HFFc6 (cell line): ENCODE data around the gene SSTR3. TPM values are rescaled to one million over a fixed set of nuclear protein-coding genes. Genes with fewer than 3 reads are reported as not detected.

ENCODE experiments used
- DNase-seq: peaks from one replicate; pipeline ENCODE4 v3.0.0-alpha.2; 2018
- H3K27ac Mint-ChIP-seq: 2 replicates; pipeline ENCODE4 v1.8.0; 2020; ENCODE audit warnings: mild to moderate bottlenecking, mixed read lengths
- H3K27me3 Mint-ChIP-seq: 2 replicates; pipeline ENCODE4 v1.8.0; 2021; ENCODE audit warnings: mild to moderate bottlenecking, moderate library complexity, mixed read lengths; ENCODE audit not compliant: insufficient read depth
- H3K36me3 Mint-ChIP-seq: 2 replicates; pipeline ENCODE4 v1.8.0; 2021; ENCODE audit warnings: low read depth, mixed read lengths
- H3K4me1 Mint-ChIP-seq: 2 replicates; pipeline ENCODE4 v1.8.0; 2020; ENCODE audit warnings: low read depth, mixed read lengths
- H3K4me3 Mint-ChIP-seq: 2 replicates; pipeline ENCODE4 v1.8.0; 2020; ENCODE audit warnings: mild to moderate bottlenecking, moderate library complexity, mixed read lengths
- H3K9me3 Mint-ChIP-seq: 2 replicates; pipeline ENCODE4 v1.8.0; 2020; ENCODE audit warnings: mild to moderate bottlenecking, mixed read lengths
- total RNA-seq, 6 experiments: library from RNA; stranded (reverse); fragmentation: NEBNext Ultra II Directional; extraction: Animal tissue kit (Norgen Biotek cat#: 25700); gene quantifications; 2 replicates in 1 of 6; 3 replicates in 5 of 6; pipeline ENCODE4 v1.2.3, GENCODE V29; 2021
- TF ChIP-seq, protein P1 (sequence below): fragments of 200-600 bp; sonication (generic); IDR thresholded peaks from 2 replicates; pipeline ENCODE4 v1.5.0; 2021; ENCODE audit warnings: antibody characterized with exemption, mild to moderate bottlenecking

SSTR3 gene
- total RNA-seq, 6 experiments from 2014 or later, result not detected

DNA sequence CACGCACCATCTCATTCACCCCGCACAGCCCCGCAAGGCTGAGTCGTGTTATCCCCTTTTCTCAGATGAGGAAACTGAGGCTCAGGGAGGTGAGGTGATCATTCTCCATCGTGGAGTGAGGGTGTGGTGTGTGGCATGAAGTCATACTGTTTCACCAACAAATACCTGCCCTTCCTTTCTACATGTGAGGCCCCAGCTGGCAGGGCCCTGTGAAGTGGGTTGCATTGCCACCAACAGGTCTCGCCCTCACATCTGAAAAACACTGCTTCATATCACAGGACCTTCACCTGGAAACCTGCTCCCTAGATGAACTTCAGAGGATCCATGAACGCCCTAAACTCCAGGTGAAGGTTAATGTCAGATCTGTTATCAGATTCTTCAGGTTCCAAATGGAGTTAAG lies 4.3 kb downstream of the SSTR3 start:
- no peaks in the 10 kb centered on the region for H3K36me3 Mint-ChIP-seq
- H3K27me3 Mint-ChIP-seq, result peaks cover 23% of the 10 kb centered on the region
- no peaks in the 10 kb centered on the region for H3K9me3 Mint-ChIP-seq
- H3K4me3 Mint-ChIP-seq, result no peak overlapping the region
- H3K27ac Mint-ChIP-seq, result no peak overlapping the region
- TF ChIP-seq, protein P1, sequence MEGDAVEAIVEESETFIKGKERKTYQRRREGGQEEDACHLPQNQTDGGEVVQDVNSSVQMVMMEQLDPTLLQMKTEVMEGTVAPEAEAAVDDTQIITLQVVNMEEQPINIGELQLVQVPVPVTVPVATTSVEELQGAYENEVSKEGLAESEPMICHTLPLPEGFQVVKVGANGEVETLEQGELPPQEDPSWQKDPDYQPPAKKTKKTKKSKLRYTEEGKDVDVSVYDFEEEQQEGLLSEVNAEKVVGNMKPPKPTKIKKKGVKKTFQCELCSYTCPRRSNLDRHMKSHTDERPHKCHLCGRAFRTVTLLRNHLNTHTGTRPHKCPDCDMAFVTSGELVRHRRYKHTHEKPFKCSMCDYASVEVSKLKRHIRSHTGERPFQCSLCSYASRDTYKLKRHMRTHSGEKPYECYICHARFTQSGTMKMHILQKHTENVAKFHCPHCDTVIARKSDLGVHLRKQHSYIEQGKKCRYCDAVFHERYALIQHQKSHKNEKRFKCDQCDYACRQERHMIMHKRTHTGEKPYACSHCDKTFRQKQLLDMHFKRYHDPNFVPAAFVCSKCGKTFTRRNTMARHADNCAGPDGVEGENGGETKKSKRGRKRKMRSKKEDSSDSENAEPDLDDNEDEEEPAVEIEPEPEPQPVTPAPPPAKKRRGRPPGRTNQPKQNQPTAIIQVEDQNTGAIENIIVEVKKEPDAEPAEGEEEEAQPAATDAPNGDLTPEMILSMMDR, result no peak
- no peak for DNase-seq
- peaks cover 6% of the 10 kb centered on the region; the same call in 1 of the 2 replicates for H3K4me1 Mint-ChIP-seq

DNA sequence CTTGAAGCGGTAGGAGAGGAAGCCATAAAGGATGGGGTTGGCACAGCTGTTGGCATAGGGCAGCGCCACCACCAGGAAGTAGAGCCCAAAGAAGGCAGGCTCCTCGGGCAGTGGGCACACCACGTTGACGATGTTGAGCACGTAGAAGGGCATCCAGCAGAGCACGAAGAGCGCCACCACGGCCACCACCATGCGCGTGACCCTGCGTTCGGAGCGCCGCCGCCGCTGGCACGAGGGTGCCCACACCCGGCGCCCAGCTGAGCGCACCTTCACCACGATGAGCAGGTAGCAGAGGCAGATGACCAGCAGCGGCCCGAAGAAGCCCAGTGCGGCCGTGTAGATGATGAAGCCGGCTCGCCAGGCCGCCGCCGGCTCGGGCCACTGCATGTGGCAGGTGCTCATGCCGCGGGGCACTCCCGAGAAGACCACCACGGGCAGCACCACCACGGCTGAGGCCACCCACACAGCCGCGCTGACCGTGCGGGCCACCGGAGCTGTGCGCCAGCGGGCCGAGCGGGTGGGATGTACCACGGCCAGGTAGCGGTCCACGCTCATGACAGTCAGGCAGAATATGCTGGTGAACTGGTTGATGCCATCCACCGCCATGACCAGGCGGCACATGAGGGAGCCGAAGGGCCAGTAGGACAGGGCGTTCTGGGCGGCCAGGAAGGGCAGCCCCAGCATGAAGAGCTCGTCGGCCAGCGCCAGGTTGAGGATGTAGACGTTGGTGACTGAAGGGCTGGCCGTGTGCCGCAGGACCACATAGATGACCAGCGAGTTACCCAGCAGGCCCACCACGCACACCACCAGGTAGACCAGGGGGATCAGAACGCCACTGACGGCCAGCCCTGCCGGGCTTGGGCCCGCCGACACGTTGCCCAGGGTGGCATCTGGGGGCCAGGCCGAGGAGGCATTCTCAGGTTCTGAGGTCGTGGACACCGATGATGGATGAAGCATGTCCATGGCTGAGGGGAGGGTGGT lies 5.1 kb downstream of the SSTR3 start:
- Mint-ChIP-seq H3K36me3 (no peaks in the 10 kb centered on the region), H3K27me3 (peaks cover 17% of the 10 kb centered on the region), H3K9me3 (no peaks in the 10 kb centered on the region), H3K4me3 (no peak overlapping the region), H3K4me1 (peaks cover 3% of the 10 kb centered on the region; the same call in 1 of the 2 replicates), H3K27ac (no peak overlapping the region)
- TF ChIP-seq, protein P1, result no peak
- DNase-seq, result no peak

DNA sequence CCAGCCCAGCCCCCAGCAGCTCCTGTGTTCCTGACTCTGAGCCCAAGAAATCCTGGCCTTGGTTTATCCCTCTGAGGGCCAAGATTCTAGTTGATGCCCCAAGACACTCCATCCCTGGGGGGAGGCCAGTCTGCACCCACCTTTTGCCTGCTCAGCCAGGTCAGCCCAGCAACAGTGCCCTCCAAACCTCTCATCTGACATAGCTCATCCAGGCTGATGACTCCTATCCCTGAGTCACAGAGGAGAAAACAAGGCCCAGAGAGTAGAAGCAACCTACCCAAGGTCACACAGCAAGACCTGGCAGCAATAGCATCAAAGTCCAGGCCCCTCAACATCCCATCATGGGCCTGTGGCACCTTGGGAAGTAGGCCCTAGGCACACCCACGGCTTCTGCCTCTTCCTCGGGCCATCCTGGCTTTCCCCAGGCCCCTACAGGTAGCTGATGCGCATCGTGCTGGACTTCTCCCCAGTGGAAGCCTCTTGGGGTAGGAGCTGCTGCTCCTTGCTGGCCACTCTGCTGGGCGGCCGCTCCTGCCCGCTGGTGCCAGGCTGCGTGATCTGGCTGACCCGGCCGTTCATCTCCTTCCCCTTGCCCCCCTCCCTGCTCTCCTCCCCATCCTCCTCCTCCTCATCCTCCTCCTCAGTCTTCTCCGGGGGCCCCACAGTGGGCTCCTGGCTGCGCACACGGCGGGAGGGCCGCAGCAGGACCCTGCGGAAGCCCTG lies 6.0 kb downstream of the SSTR3 start:
- Mint-ChIP-seq H3K36me3 (no peaks in the 10 kb centered on the region), H3K4me1 (no peaks in the 10 kb centered on the region), H3K27me3 (peaks cover 12% of the 10 kb centered on the region), H3K27ac (no peak overlapping the region), H3K9me3 (no peaks in the 10 kb centered on the region), H3K4me3 (no peak overlapping the region)
- DNase-seq, result no peak
- TF ChIP-seq, protein P1, result no peak

DNA sequence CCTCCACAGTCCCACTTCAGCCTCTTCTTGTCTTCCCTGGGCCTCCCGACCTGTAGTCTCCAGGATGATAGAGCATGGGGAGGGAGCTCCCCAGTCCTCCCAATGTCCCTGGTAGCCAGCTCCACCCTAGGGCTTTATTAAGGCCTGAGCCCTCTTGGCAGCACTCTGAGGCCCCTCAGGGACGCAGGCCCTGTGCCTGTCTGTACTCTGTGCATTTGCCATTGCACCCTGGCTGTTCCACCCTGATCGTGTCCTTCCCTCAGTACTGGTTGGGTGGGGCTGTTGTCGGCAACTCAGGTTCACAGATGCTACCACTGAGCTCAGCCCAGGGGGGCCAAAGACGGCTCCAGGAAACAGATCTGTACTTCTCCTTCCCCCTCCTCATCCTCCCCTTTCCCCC lies 7.2 kb downstream of the SSTR3 start:
- DNase-seq, result no peak
- TF ChIP-seq, protein P1, result no peak
- Mint-ChIP-seq H3K4me1 (no peaks in the 10 kb centered on the region), H3K36me3 (no peaks in the 10 kb centered on the region), H3K4me3 (no peak overlapping the region), H3K27ac (no peak overlapping the region), H3K9me3 (no peaks in the 10 kb centered on the region), H3K27me3 (peaks cover 7% of the 10 kb centered on the region)

DNA sequence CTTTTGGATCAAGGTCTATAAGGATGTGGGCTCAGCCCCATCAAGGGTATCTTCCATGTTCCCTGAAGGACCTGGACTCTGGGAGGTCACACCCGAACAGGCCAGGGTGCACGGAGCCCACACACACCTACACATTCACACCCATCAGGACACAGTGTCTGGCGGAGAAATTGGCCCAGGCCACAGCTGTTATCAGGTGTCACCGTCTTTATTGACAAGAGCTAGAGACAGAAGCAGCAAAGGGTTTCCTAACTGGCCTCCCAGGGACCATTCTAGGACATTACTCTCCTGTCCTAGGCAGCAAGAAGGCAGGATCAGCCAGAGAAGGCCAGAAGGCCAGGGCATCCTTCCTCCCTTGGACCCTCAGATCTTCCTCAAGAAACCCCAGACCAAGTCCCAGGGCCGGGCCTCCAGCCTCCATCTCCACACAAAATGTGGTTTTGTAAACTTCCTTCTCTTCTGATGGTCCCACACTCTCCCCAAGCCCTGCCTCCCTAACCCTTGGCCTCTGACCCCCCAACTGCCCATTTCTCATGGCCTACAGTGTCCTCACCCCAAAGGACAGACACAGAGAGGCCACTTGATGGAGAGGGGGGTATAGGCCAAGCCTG lies 8.1 kb downstream of the SSTR3 start:
- no peaks in the 10 kb centered on the region for H3K9me3 Mint-ChIP-seq
- H3K27ac Mint-ChIP-seq, result no peak overlapping the region
- H3K4me3 Mint-ChIP-seq, result no peak overlapping the region
- H3K27me3 Mint-ChIP-seq, result peaks cover 5% of the 10 kb centered on the region
- TF ChIP-seq, protein P1, result no peak
- DNase-seq, result no peak
- H3K36me3 Mint-ChIP-seq, result no peaks in the 10 kb centered on the region
- H3K4me1 Mint-ChIP-seq, result no peaks in the 10 kb centered on the region
